HG02870 (cell line): ENCODE results near the gene S1PR3.

Experiments used
- ATAC-seq: cut with Tn5 transposase; IDR thresholded peaks from one replicate; pipeline ENCODE4 v1.9.1; 2021; ENCODE audit warnings: mild to moderate bottlenecking, moderate library complexity; ENCODE audit not compliant: unreplicated experiment

The S1PR3 gene

DNA sequence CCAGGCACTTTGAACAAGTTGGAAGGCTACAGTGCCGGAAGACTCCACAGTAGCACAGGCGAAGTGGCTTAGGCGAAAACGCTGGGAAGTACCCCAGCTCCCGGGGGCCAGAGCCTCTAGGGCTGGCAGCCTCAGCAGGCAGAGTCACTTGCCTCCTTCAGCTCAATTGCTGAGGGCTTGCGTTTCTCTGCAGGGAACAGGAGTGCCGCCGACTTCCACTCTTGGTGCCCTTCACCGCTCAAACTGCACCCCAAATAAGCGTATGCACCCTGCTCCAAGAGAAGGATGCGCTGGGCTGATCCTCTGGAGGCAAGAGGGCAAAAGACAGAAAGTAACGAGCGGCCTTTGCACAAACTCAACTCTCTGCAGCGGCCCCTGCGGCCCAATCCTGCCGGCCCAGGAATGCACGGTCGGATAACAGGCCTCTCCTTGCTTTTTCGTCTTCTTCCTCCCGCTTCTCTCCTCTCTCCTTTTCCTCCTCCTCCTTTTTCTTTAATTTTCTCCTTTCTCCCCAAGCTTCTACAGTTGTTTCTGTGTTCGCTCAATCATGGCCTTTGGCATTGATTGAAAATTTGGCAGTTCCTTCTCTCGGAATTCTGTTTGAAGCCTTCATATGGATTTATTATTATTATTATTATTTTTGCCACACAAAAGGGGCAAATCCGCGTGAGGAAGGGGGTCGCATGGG, 1.1 kb upstream of the S1PR3 start:
- ATAC-seq: no peak

DNA sequence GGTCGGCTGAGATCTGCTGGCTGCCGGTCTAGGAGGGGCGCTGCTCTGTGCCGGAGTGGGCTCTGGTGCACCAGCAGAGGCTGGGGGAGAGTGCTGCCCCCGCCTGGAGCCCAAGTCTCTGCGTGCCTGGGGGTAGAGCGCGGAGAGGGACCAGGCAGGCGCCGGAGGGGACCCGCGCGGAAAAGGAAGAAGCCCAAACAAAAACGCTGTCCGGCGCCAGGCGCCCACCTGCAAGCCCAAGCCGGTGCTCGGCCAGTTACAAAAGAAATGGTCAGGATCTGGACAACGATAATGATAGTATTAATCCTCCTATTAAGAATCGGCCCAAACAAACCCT, 571 bp upstream of the S1PR3 start:
- no peak for ATAC-seq

DNA sequence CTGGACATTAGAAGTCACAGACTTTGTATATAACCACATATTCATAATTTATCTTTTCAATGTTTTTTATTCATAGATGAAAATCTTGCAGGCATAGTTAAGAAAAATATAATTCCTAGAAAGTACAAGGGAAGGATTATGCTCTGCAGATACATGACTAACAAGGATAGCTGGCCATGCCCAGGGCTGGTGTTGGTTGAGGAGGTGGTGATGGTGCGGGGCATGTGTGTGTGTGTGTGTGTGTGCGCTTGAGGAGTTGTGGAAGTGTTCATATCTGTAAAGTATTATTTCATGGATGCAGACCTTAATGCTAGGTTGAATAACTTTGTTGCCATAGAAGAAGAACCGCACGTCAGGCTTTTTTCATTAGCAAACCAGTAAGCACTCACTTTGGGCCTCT, 1.3 kb downstream of the S1PR3 start:
- ATAC-seq: no peak

DNA sequence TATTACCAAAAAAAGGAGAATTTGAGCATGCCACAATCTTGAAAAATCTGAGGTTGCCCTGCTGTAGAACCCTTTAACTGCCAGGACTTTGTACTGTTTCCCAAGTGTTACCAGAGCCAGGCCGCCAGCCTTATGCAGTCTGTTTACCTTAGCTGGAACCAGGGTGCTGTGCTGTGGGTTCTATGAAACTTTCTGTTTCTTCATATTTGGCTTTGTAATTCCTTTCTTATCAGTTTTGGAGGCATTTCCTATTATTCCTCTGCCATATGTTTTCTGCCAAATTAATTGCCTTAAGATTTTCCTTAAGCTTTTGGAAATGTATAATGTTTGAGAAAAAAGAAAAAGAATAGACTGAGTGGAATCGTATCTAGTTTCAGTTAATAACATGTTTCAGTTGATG, 2.1 kb downstream of the S1PR3 start:
- ATAC-seq: no peak

DNA sequence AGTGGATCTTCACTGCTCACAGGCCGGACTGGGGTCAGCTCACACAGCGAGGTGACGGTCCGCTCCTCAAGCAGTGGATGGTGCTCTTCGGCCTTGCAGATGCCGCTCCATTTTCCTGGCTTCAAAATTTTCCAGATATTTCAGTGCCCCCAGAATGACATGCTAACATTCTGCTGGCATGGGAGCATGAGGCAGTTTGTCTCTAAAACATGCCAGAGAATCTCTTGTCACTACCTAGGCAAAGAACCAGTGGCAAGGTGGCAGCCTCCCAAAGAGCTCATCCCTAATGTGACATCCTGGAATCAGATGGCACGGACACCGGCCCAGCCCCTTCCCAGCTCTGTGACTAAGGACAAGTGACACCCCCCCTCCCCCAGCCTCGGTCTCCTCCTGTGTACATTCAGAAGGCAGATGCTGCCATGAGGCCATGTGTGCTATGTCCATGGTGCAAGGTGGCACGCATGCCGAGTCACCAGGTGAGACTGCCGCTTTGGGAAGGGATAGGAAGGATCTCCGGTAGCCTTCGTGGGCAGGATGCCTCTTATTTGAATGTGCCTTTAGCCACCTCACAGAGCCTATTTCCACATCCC, 2.7 kb downstream of the S1PR3 start:
- ATAC-seq: no peak

DNA sequence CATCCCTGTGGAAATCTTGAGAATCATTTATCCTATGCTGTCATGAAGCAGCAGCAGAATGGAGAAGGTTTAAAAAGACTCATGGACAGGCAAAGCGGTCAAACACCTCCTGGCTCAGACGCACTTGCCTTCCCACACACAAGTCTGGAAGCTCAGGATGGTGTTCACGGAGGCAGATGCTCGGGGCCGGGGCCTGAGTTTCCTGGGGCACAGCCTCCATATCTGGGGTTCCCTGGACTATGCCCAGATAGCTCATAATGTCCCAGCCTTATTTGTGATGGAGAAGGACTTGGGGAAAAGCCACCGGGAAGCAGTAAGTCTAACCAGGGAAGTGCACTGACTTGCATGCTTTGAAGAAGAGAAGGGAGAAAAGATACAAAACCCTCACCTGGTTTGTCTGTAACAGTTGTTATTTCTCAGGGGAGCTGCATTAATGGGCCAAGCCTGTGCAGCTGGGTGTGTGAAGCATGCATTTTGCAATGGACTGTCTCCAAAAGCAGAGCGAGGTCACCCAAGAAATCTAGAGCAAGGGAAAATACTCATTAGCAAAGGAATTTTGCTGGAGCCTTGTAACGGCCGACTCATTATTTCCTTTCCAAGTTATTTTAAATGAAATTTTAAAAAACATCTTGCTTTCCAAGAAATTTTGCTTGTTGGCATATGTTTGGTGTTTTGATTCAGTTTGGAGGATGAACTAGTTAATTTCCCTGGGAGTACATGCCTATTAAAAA, 3.4 kb downstream of the S1PR3 start:
- ATAC-seq: no peak

DNA sequence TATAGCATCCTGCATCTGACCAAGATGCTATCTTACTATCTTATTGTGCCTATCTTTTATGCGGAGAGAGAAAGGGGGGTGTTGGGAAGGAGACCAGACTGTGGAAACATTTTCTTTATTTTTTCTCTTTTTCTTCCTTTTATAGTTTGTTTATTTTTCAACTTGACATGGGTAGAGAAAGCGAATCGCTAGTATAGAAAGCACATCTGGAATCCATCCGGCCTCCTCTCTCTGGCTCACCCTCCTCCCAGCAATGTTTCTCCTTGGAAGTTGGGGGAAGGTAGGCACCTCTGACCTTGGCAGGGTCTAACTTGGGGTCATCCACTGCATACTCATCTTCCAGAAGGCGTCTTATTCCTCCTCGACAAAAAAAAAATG, 3.9 kb downstream of the S1PR3 start:
- ATAC-seq: no peak

DNA sequence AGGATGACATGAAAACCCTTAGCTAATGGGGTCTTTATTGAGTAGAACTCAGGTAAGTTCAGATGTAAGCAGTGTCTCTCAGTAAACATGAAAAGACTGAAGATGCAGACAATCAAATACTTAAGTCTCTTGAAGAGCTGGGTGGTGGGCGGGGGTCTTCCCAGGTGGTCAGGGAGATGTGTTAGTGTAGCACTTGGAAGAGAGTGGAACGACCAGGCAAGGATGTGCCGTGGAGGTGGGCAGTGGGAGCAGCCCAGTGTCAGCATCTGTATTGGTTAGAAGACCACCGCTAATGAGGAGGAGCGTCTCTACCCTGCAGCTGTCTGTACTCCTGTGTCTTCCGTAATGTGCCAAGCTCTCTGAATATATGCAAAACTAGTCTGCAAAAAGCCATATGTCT, 4.4 kb downstream of the S1PR3 start:
- ATAC-seq: no peak

DNA sequence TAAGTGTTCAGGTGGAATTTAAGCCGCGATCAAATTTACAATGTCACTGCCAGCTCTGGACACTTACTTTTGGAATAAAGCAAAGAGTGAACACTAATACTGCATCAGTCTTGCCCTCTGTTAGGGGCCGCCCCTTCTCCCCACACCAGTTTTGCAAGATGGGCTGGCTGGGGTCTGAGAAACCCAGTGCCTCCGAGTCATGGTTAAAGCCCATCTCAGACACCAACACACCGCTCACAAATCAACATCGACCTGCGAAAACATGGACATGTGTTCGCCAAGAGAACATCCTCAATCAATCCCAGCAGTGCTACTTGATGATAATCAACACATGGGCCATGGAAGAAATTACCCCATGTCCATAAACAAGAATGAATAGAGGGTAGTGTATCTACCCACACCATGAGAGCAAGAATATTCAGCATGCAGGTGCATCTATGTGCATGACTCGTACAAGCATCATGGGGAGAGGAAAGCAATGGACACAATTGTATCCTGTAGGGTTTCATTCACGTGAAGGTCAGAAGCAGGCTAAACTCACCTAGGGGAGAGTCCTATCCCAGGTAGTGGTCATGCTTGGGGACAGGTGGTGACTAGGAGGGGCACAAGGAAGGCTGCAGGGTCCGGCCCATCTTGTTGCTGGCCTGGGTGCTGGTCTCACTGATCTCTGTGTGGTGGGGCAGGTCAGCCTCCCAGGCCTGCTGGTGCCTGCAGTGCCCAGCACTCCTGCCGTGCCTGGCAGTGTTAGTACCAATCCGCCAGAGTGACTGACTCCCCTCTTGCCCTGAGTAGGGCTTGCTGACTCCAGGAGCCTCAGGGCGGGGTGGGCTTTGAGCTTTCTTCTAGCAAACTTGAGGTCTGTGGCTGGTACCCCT, 5.0 kb downstream of the S1PR3 start:
- no peak for ATAC-seq

DNA sequence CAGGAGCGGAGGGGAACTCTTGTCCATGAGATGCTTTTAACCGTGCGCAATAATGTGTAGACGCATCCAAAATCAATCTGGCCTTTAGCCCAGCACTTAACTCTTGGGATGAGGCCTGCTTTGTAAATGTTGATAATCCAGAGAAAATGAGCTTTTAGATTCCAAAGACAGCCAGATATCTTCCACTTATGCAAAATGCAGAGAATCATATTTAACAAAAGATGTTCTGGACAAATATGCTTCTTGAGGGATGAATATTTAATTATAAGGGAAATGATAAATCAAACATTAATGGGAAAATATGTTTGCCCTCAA, 5.6 kb downstream of the S1PR3 start:
- ATAC-seq: no peak

DNA sequence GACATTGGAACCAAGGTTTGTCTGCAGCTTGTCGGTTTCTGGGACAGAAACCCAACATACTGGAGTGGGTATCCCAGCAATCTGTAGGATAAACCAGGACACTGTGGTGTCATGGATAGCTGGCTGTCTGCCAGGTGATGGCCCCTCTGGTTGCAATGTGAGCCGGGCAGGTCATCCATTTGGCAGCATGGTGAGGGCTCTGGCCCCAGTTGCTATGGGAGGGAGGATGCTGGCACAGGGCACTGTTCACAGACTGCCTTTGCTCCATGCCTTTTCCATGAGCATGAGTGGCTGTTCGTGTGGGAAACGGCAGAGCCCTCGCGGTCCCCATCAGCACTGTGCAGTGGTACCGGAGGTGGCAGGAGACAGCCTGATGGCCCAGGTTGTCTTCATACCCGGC, 6.4 kb downstream of the S1PR3 start:
- no peak for ATAC-seq

DNA sequence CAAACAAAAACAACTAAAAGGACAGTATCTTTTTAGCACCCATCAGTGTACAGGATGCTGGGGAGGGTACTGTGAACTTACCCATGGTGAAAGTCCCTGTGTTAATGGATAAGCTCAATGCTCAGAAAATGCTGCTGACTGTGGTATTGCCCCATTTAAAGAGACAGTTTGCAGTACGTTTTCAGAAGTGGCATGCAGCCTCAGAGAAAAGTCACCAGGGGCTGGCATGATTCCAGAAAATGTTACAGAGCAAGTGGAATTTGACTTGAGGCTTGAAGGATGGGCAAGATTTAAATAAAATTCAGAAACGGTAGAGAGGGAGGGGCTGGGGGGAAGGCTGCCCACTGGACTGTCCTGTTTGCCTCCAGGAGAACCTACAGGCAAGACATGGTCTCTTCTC, 7.2 kb downstream of the S1PR3 start:
- no peak for ATAC-seq

DNA sequence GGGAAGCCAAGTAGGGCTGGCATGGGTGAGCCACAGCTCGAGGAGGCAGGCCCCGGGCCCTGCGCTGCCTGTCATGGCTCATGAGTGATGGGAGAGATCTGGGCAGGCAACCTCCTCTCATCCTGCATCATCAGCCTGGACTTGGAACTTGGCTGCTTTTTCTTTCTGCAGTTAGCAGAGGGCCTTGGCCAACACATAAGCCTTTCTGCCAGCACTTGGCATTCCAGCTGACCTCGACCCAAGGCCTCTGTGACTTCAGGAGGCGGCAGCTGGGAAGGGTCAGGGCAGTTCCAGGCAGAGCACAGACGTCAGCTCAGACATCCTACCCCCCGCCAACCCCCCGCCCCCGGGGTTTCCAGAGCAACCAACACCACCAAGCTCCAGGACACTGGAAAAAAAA, 7.6 kb downstream of the S1PR3 start:
- no peak for ATAC-seq

DNA sequence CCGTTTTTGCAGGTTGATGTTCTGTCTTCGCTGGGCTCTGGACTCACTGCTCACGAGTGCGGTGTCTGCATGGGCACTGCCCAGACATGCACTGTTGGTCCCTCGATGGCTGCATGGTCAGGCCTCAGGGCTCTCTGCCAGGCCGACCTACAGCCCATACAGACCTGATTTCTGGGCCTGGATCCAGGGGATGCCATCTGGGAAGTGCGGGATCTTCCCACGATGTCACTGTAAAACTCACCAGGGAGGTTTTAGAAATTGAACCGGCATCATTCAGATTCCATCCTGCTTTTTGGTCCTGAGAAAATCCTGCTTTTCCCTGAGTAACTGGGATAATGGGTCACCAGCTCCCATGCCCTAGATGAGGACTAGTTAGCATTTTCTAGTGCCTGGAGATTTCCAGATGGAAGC, 9.1 kb downstream of the S1PR3 start:
- no peak for ATAC-seq

DNA sequence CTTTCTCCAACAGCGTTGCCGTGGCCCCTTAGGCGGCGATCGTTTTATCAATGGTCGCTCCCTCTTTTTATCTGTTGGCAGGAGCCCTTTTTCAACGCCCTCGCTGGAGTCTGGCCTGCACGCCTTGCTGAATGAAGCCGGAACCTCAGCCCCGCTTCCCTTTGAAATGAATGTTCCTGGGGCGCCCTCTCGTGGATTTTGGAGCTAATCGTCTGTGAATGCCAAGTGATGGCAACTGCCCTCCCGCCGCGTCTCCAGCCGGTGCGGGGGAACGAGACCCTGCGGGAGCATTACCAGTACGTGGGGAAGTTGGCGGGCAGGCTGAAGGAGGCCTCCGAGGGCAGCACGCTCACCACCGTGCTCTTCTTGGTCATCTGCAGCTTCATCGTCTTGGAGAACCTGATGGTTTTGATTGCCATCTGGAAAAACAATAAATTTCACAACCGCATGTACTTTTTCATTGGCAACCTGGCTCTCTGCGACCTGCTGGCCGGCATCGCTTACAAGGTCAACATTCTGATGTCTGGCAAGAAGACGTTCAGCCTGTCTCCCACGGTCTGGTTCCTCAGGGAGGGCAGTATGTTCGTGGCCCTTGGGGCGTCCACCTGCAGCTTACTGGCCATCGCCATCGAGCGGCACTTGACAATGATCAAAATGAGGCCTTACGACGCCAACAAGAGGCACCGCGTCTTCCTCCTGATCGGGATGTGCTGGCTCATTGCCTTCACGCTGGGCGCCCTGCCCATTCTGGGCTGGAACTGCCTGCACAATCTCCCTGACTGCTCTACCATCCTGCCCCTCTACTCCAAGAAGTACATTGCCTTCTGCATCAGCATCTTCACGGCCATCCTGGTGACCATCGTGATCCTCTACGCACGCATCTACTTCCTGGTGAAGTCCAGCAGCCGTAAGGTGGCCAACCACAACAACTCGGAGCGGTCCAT, 10.0 kb downstream of the S1PR3 start:
- peak; percentile 57 for ATAC-seq

DNA sequence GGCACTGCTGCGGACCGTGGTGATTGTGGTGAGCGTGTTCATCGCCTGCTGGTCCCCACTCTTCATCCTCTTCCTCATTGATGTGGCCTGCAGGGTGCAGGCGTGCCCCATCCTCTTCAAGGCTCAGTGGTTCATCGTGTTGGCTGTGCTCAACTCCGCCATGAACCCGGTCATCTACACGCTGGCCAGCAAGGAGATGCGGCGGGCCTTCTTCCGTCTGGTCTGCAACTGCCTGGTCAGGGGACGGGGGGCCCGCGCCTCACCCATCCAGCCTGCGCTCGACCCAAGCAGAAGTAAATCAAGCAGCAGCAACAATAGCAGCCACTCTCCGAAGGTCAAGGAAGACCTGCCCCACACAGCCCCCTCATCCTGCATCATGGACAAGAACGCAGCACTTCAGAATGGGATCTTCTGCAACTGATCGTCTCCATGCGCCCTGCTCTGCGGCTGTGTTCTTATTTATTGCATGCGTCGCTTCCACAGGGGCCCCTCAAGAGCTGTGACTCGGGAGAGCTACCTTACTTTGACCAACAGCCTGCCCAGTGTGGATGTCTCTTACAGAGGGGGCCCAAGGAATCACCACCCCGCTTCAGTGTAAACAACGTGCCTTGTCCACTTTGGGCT, 10.8 kb downstream of the S1PR3 start:
- ATAC-seq: no peak

DNA sequence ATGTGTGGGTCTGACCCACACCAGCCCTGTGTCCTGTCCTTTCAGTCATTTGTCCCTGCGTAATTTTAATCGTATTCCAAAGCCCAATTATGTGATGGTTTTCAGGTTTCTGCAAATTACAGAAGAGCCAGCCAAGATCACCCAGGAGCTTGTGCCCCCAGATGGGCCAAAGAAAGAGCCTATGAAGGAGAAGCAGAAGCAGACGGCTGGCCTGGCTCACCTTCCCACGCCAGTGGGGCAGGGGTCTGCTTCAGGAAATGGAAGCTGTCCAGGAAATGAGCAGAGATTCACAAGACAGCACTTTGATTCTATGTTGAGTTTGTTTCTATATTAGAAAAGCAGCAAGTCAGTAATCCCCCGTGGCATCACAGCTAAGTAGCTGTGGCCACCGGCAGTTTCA, 11.7 kb downstream of the S1PR3 start:
- ATAC-seq: no peak

DNA sequence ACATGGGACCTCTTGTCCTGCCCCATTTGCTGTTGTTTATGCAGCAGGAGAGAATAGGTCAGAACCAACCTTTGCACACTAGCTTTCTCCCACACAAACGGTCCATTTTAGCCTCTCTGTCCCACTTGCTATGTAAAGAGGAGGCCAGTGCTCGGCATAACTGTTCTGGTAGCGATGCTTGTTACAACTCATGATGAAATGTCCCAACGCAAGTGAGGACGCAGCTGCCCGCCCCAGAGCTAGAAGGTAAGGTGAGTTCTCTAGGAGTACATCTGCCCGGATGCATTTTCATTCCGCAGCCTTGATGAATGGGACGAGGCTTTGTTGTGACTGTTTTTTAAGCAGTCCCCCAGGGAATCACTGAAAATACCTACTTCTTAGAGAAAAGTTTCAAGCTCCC, 14.1 kb downstream of the S1PR3 start:
- ATAC-seq: no peak

DNA sequence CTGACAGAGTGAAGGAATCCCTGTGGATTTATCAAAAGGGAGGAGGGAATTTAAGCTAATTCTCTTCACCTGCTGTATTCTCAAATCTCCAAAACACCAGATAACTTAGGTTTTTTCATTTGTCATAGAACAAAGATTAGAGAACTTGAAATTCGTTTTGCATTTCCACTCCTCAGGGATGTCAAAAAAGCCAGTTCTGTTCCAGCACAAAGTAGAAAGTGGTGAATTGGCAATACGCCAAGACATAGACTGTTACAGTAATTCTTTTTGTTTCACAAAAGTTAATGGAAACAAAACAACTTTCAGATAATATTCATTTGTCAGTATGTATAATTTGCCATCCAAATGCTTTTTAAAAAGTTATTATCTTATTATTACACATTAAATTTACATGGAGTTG, 15.0 kb downstream of the S1PR3 start:
- no peak for ATAC-seq
